HG03565 (cell line): ENCODE results near the gene ANAPC1.
"Not testable (repeated sequence)": the region's sequence is repeated elsewhere in the genome, so short reads cannot be mapped to it uniquely, and the experiment has no call there.

Experiments
- ATAC-seq: cut with Tn5 transposase; IDR thresholded peaks from one replicate; pipeline ENCODE4 v1.9.1; 2021; ENCODE audit warnings: mild to moderate bottlenecking, moderate library complexity; ENCODE audit not compliant: unreplicated experiment

The ANAPC1 gene, protein sequence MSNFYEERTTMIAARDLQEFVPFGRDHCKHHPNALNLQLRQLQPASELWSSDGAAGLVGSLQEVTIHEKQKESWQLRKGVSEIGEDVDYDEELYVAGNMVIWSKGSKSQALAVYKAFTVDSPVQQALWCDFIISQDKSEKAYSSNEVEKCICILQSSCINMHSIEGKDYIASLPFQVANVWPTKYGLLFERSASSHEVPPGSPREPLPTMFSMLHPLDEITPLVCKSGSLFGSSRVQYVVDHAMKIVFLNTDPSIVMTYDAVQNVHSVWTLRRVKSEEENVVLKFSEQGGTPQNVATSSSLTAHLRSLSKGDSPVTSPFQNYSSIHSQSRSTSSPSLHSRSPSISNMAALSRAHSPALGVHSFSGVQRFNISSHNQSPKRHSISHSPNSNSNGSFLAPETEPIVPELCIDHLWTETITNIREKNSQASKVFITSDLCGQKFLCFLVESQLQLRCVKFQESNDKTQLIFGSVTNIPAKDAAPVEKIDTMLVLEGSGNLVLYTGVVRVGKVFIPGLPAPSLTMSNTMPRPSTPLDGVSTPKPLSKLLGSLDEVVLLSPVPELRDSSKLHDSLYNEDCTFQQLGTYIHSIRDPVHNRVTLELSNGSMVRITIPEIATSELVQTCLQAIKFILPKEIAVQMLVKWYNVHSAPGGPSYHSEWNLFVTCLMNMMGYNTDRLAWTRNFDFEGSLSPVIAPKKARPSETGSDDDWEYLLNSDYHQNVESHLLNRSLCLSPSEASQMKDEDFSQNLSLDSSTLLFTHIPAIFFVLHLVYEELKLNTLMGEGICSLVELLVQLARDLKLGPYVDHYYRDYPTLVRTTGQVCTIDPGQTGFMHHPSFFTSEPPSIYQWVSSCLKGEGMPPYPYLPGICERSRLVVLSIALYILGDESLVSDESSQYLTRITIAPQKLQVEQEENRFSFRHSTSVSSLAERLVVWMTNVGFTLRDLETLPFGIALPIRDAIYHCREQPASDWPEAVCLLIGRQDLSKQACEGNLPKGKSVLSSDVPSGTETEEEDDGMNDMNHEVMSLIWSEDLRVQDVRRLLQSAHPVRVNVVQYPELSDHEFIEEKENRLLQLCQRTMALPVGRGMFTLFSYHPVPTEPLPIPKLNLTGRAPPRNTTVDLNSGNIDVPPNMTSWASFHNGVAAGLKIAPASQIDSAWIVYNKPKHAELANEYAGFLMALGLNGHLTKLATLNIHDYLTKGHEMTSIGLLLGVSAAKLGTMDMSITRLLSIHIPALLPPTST (N-terminal part only)

GRCh38 chr2:111883661-111884591, at the start of gene ANAPC1:
Gene ANAPC1, minus strand, starts transcription at chr2:111884193. Its CDS starts 3,368 bp downstream, at chr2:111880825.
- peak; percentile 69 for ATAC-seq

DNA sequence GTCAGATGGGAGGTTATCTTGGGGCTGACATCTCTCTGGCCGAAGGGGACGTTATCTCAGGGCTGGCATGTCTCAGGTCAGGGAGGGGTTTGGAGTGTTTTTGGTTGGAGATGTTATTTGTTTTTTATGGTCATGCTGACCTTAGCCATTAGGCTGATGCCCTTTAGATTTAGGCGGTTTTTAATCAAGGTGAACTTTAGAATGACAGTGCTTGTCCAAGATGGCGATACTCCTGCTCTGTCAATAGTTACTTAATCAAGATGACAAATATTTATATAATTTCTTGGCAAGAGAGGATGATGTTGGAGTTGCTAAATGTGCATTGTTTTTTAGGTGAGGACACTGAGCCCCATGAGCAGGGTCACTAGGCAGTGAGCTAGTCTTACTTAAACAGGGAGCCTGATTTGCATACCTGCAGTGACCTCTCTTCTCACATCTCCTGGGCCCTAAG, 48.9 kb upstream of the ANAPC1 start:
- no peak for ATAC-seq

DNA sequence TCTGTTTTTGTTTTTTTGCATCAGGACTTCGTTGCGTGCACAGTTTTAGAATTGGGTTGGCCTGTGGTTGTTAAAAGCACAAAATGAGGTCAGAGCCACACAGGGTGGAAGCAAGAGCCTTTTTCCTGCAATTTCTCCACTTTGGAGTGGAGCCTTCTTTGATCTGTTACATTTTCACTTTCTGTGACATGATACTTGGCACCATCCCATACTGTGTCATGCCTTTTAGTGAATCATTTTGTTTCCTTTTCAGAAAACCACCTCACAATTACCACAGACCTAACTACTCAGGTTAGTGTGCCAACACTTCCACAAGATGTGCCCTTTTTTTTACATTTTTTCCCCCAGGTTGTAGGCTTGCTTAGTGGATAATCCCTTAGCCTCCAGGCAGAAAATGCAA, 46.9 kb upstream of the ANAPC1 start:
- ATAC-seq: no peak

DNA sequence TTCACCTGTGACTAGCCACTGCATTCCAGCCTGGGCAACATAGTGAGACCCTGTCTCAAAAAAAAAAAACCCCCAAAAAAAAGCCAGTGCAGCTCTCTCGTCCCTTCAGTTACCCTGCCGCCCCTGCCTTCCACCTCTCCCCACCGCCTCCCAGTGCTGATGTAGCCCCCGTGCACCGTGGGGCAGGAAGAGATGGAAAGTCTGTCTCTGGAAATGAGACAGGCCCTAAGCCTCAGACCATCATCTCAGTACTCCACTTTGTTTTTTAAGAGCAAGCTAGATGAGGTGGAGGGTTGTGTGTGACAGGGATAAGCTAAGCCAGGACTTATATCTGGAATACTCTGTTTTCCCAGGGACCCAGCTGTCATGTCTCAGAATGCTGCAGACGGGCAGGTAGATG, 46.4 kb upstream of the ANAPC1 start:
- no peak for ATAC-seq

GRCh38 chr2:111927723-111928122, 43.7 kb upstream of the ANAPC1 start:
- no peak for ATAC-seq

DNA sequence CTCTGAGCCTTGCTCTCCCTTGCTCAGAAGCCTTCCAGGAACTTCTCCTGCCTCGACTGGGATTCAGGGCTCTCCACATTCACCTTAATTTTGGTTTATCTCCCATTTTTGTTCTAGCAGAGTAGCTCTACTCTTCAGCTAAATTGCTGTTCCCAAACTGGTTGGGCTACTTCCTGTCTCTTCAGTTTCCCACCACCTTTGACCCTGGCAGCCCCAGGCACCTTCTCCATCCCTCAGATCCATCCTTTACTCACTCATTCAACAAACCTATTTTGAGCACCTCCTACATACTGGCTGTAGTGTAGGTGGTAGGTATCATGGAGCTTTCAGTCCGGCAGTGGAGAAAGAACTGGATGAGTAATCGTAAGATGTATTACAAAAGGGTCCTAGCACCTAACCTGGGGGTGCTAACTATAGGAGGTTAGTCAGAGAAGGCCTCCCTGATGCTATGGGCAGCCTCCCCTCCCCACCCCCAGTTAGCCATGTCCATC, 40.7 kb upstream of the ANAPC1 start:
- no peak for ATAC-seq

DNA sequence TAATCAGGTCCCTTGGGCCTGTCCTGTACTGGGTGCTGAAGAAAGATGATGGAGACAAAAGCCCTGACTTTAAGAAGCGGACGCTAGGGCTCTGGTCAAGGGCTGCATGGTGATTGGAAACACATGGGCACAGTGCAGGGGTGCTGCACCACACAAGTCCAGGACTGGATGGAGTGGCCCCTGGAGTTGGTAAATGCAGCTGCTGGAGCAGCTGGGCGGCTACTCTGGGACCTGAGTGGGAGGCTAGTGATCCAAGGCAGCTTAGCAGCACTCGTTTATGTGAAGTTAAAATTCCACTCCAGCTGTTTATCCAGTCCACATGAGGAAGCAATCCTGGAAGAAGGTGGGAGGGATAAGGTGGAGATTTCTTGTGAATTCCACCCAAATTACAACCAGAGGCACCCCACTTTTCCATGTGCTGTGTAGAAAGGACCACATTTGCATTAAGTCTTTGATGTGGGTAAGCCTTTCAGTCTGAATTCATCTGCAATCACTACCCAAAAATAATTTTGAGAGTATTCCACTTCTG, 39.3 kb upstream of the ANAPC1 start:
- no peak for ATAC-seq

GRCh38 chr2:111919794-111920608, 36.0 kb upstream of the ANAPC1 start:
- ATAC-seq: no peak

GRCh38 chr2:111919365-111919764, 35.4 kb upstream of the ANAPC1 start:
- ATAC-seq: no peak

DNA sequence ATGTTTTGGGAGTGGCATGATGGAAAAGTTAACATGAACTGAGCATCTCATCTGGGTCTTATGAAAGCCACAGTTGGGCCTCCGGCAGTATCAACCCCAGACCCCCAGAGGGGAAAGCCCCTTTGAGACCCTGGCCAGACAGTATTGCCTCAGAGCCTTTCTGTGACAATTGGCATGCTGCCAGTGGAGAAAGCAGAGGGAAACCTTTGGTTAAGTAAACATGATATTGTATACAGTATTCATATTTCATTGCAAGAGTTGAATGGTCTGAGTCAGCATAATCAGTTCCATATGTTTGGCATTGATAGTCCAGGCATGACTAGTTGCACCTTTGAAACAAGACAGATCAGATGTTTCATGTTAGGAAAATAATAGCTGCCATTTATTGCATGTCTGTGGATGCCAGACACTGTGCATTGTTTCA, 34.4 kb upstream of the ANAPC1 start:
- ATAC-seq: no peak

DNA sequence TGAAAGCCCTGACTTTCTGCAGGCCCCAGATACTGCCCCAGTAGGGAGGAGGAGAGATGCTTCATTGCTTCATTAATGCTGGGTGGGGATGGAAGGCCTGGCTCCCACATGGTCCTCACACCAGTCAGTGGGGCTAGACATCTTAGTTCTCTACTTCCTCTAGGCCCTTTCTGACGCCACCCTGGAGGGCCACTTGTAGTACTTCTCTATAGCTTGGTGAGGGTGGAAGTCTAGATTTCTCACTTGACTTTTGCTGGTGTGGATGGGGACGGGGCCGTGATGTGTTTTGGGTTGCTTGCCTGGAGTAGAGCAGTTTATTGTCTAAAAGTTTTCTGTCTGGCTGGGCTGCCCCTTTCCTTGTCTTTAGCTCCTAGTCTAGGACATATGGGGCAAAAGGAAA, 33.1 kb upstream of the ANAPC1 start:
- no peak for ATAC-seq

DNA sequence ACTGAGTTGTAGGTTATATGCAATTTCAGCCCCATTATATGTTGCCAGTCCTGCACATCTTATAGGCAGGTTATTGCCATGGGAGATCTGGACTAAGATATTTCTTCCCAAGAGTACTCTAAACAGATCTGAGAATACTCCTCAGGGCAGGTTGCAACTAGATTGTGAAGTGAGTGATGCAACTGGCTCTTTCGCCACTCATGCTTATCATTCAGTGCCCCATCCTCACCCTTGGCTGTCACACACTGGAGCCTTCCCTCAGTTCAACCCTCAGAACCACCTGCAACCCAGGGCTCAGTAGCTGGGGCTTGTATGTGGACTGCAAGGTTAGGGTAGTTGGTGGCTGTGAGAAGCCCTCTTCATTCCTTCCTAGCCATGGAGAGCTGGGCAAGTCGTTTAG, 28.6 kb upstream of the ANAPC1 start:
- no peak for ATAC-seq

DNA sequence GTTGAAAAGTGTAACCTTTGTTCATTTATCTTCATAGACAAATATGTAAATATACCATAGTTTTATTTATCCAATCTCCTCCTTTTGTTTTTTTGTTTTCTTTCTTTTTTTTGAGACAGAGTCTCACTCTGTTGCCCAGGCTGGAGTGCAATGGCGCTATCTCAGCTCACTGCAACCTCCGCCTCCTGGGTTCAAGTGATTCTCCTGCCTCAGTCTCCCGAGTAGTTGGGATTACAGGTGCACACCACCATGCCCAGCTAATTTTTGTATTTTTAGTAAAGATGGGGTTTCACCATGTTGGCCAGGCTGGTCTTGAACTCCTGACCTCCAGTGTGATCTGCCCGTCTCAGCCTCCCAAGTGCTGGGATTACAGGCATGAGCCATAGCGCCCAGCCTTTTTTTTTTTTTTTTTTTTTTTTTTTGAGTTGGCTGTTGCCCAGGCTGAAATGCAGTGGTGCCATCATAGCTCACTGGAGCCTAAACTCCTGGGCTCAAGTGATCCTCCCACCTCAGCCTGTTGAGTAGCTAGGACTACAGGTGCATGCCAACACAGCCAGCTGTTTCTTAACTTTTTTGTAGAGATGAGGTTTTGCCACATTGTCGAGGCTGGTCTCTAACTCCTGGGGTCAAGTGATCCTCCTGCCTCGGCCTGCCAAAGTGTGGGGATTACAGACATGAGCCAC, 27.4 kb upstream of the ANAPC1 start:
- not testable (repeated sequence) for ATAC-seq

- no peak for ATAC-seq
These were observed 26.8 kb upstream of the ANAPC1 start for GRCh38 chr2:111910609-111911277.

DNA sequence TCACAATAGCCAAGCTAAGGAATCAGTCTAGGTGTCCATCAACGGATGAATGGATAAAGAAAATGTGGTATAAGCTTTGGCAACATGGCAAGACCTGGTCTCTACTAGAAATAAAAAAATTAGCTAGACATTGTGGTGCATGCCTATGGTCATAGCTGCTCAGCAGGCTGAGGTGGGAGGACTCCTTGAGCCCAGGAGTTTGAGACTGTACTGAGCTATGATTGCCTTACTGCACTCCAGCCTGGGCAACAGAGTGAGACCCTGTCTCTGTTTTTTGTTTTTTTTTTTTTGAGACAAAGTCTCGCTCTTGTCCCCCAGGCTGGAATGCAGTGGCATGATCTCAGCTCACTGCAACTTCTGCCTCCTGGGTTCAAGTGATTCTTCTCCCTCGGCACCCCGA, 26.0 kb upstream of the ANAPC1 start:
- ATAC-seq: not testable (repeated sequence)

- ATAC-seq: no peak
These were observed 25.1 kb upstream of the ANAPC1 start for GRCh38 chr2:111909079-111909478.

DNA sequence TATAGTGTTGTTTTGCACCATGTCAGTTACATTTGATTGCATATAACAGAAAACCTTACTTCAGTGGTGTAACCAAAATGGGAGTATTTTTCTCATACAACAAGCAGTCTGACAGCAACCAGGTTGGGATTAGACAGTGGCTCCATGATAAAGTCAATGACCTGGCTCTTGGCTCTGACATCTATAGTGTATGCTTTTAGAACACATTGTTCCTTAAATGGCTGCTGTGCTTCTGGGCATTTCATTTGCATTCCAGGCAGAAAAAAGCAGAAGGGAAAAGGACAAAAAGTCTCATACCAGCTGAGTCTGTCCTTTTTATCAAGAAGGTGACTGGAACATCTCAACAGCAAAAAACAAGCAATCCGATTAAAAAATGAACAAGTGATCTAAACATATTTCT, 24.6 kb upstream of the ANAPC1 start:
- no peak for ATAC-seq
